OCI-LY3 (cell line): Measurements from ENCODE around the gene TNNI3K.

ENCODE experiments used
- H2AFZ ChIP-seq: fragments of 200-600, 300-600 bp; shearing (Covaris generic); 2 replicates; pipeline ENCODE4 v1.6.0; 2014; ENCODE audit warnings: antibody characterized with exemption, low read depth, low read length
- H3K27ac ChIP-seq: fragments of 200-600, 300-600 bp; sonication (generic); 2 replicates; pipeline ENCODE4 v1.5.1; 2014; ENCODE audit warnings: mild to moderate bottlenecking, low read length, moderate library complexity, mixed read lengths
- H3K27me3 ChIP-seq: fragments of 200-600, 300-600 bp; sonication (generic); 2 replicates; pipeline ENCODE4 v1.6.1; 2014; ENCODE audit warnings: low read depth, low read length, mixed read lengths
- H3K36me3 ChIP-seq: fragments of 200-600, 300-600 bp; sonication (generic); replicated peaks from 2 replicates; pipeline ENCODE3; 2014; ENCODE audit warnings: low read depth, low read length, mixed read lengths
- H3K4me1 ChIP-seq: fragments of 300-600, 200-600 bp; sonication (generic); 2 replicates; pipeline ENCODE4 v1.6.1; 2014; ENCODE audit warnings: low read length, mixed read lengths
- H3K4me2 ChIP-seq: fragments of 200-600, 300-600 bp; sonication (generic); 2 replicates; pipeline ENCODE4 v1.6.1; 2014; ENCODE audit warnings: low read length, mixed read lengths
- H3K4me3 ChIP-seq: fragments of 300-600, 200-600 bp; sonication (generic); 2 replicates; pipeline ENCODE4 v1.5.1; 2014; ENCODE audit warnings: antibody characterized with exemption, mild to moderate bottlenecking, low read length, moderate library complexity
- H3K79me2 ChIP-seq: fragments of 300-600, 200-600 bp; shearing (Covaris generic); 2 replicates; pipeline ENCODE4 v1.6.1; 2014; ENCODE audit warnings: mild to moderate bottlenecking, low read length, mixed read lengths
- H3K9ac ChIP-seq: fragments of 300-600, 200-600 bp; shearing (Covaris generic); 2 replicates; pipeline ENCODE4 v1.6.0; 2014; ENCODE audit warnings: mild to moderate bottlenecking, low read length, moderate library complexity
- H3K9me3 ChIP-seq: fragments of 200-600, 300-600 bp; shearing (Covaris generic); 2 replicates; pipeline ENCODE4 v1.6.1; 2014; ENCODE audit warnings: low read length, mixed read lengths; ENCODE audit not compliant: insufficient read depth
- H4K20me1 ChIP-seq: fragments of 200-600, 300-600 bp; sonication (generic); 2 replicates; pipeline ENCODE4 v1.6.1; 2016; ENCODE audit warnings: low read length, mixed read lengths; ENCODE audit not compliant: insufficient read depth
- CTCF ChIP-seq: fragments of 200-600, 300-600 bp; sonication (generic); IDR thresholded peaks from 2 replicates; pipeline ENCODE4 v1.5.1; 2014; ENCODE audit warnings: antibody characterized with exemption, low read length, low read depth
- EZH2phosphoT487 ChIP-seq: fragments of 200-600 bp; shearing (Covaris generic); IDR thresholded peaks from 2 replicates; pipeline ENCODE4 v1.6.1; 2018; ENCODE audit warnings: antibody characterized with exemption, mixed run types, low read depth

The TNNI3K gene

GRCh38 chr1:74396933-74397332, 161.7 kb downstream of the TNNI3K start:
- H2AFZ ChIP-seq = no peak overlapping the region
- no peak overlapping the region for H3K4me3 ChIP-seq
- no peaks in the 10 kb centered on the region for H3K36me3 ChIP-seq
- no peaks in the 10 kb centered on the region for H3K79me2 ChIP-seq
- no peaks in the 10 kb centered on the region for H4K20me1 ChIP-seq
- H3K9me3 ChIP-seq = no peaks in the 10 kb centered on the region
- H3K4me2 ChIP-seq = peak overlapping the region; percentile 28; the same call in 1 of the 2 replicates
- TF ChIP-seq CTCF (no peak), EZH2phosphoT487 (no peak)
- no peak overlapping the region for H3K27ac ChIP-seq
- H3K4me1 ChIP-seq = peaks cover 7% of the 10 kb centered on the region; the same call in 1 of the 2 replicates
- H3K27me3 ChIP-seq = no peaks in the 10 kb centered on the region
- no peak overlapping the region for H3K9ac ChIP-seq

DNA sequence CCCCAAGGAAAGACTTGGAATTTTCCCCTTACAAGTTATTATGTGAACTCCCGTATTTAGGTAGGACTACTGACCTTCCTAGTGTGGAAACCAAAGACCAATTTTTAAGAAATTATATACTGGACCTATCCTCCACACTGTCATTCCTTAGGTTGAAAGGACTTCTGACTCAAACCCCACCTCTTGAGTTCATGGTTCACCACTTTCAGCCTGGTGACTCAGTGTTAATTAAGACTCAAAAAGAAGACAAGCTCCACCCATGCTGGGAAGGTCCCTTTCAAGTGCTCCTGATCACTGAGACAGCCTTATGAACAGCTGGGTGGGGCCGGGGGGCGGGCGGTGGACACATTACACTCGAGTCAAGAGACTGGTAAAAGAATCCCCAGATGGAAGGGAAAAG, 164.1 kb downstream of the TNNI3K start:
- Histone ChIP-seq H3K9me3 (no peaks in the 10 kb centered on the region), H3K4me1 (peaks cover 7% of the 10 kb centered on the region; the same call in 1 of the 2 replicates), H3K4me2 (no peak overlapping the region), H2AFZ (no peak overlapping the region), H3K36me3 (no peaks in the 10 kb centered on the region), H3K4me3 (no peak overlapping the region), H4K20me1 (no peaks in the 10 kb centered on the region), H3K27ac (no peak overlapping the region), H3K9ac (no peak overlapping the region), H3K27me3 (no peaks in the 10 kb centered on the region), H3K79me2 (no peaks in the 10 kb centered on the region)
- no peak for TF ChIP-seq CTCF
- TF ChIP-seq EZH2phosphoT487 = no peak

GRCh38 chr1:74402873-74403272, 167.7 kb downstream of the TNNI3K start:
- Histone ChIP-seq H3K79me2 (no peaks in the 10 kb centered on the region), H2AFZ (no peak overlapping the region), H3K27ac (no peak overlapping the region), H3K9ac (no peak overlapping the region), H3K9me3 (no peaks in the 10 kb centered on the region), H3K27me3 (no peaks in the 10 kb centered on the region), H3K4me1 (no peaks in the 10 kb centered on the region), H3K36me3 (no peaks in the 10 kb centered on the region), H4K20me1 (no peaks in the 10 kb centered on the region), H3K4me2 (no peak overlapping the region), H3K4me3 (no peak overlapping the region)
- no peak for TF ChIP-seq CTCF
- TF ChIP-seq EZH2phosphoT487 = no peak

DNA sequence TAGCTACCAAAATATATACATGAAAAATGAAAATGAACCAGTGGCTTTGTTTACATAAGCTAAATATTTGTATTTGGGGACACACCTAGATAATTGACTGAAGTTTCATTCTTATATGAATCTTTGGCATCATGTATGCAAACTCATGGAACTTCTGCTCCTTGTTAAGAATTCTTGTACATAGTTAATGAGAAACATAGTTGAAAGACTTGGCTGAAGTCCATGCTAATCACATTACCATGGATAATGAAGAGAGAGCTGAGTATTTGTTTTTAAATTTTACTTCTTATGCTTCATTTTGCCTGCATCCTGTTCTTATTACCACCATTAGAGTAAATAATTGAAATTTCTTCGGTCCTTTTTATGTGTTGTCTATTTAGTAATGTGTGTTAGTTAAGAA, 168.4 kb downstream of the TNNI3K start:
- no peaks in the 10 kb centered on the region for H3K79me2 ChIP-seq
- no peaks in the 10 kb centered on the region for H3K36me3 ChIP-seq
- H3K4me1 ChIP-seq = no peaks in the 10 kb centered on the region
- no peaks in the 10 kb centered on the region for H3K9me3 ChIP-seq
- no peak overlapping the region for H3K27ac ChIP-seq
- H3K9ac ChIP-seq = no peak overlapping the region
- no peaks in the 10 kb centered on the region for H4K20me1 ChIP-seq
- H3K27me3 ChIP-seq = no peaks in the 10 kb centered on the region
- H2AFZ ChIP-seq = no peak overlapping the region
- H3K4me3 ChIP-seq = no peak overlapping the region
- TF ChIP-seq EZH2phosphoT487 (no peak), CTCF (no peak)
- H3K4me2 ChIP-seq = no peak overlapping the region
